NCI-H82 (cell line): ENCODE measurements around the gene EIF2S2.

ENCODE experiments used
- DNase-seq: peaks from one replicate; lab custom pipeline; 2025; lab: John Stamatoyannopoulos, UW

The EIF2S2 gene

DNA sequence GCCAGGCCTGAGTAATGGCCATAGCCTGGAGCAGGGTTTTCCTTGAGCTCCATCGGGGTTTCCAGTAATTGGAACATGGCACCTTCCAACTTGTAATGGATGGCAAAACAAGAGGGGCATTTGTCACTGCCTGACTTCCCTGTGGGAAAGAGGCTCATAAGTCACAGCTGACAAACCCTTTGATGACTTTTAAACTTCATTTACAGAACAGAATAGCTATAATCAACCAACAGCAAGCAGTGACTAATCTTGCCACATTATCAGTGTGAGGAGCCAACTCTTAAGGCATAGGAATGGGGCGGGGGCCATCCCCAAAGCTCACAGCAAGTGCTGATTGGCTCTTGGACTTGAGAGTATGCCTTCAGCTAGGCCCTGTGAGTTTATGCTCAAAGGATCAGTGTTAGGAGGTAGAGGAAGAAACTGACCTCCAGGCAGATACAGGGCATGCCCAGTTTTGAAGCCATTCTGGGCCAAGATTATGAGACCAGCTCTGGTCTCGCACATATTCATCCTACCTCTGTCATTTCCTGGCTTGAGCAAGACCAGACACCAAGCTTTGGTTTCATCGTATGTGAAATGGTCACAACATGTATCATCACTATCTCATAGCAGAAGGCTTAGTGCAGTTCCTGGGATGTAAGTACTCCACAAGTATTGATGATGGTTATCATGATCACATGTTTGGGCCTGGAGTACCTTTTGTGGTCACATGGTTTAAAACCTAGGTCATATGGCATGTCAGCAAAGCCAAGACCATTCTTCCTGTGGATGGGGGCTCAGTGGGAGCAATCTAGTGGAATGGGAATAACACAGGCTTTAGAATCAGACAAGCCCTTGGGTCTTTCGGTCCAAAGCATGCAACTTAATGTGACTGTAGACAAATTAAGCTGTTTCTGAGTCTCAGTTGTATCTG lies 49.2 kb downstream of the EIF2S2 start:
- DNase-seq = no peak

DNA sequence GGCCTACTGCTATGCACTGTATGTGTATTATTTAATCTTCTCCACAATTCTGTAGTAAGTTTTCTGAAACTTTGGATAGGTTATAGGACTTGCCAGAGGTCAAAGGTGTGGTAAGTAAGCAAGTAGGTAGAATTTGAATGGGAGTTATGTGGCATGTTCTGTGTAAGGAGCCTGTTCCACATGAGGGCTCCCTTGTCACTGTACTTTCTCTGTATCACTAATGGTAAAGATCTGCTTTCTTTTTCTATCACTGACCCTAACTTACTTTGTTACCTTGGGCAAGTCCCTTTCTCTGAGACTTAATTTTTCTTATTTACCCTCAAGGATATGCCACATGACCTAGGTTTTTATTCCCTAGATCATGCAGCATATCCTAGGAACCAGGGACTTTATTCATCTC lies 50.3 kb downstream of the EIF2S2 start:
- no peak for DNase-seq

DNA sequence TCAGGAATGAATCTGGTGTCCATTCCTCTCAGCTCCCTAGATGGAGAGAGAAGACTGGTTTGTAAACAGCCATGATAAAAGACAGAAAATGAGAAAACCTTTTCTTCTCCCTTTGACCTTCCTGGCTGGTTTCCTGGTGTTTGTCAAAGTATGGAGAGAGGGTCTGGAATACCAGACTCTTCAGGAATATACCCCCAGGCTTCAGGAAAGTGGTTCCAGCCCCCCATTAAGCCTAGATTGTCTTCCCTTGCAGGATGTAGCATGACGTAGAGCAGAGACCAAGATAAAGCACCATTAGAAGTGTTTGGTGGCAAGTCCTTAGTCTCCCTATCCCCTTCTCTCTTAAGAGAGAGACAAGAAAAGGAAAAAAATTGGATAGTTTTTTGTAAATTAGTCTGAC lies 51.1 kb downstream of the EIF2S2 start:
- no peak for DNase-seq

DNA sequence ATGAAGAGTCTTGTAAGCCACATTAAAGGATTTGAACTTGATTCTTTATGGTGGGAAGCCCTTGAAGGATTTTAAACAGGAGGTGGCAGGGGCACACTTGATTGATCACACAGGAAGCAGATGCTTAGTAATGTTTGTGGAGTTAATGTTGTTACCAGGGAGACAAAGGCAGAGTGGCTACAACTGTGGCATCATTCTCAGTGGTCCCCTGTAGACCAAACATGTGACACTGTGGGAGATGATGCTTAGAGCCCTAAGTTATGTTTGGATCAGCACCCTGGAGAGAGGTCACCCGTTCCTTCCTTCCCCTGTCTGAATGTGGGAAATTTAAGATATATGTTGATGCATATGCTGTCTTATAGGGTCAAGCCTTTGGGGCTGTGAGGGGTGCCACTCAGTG lies 53.2 kb downstream of the EIF2S2 start:
- DNase-seq = peak; percentile 80

DNA sequence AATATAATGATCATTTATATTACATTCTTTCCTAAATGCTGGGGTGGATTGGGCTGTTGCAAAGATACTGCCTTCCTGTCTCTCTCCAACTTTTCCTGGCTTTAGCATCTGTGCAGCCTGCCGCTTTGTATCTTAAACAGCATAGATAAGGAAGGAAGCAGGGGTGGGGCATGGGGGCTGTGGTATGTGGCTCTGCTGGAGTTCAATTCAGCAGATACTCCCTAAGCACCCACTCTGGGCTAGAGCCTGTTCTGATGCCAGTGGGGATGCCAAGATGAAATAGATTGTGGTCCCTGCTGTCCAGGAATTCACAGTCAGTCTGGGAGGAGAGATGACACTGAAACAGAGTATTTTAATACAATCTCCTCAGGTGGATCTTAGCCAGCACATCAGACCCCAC lies 56.8 kb downstream of the EIF2S2 start:
- no peak for DNase-seq

DNA sequence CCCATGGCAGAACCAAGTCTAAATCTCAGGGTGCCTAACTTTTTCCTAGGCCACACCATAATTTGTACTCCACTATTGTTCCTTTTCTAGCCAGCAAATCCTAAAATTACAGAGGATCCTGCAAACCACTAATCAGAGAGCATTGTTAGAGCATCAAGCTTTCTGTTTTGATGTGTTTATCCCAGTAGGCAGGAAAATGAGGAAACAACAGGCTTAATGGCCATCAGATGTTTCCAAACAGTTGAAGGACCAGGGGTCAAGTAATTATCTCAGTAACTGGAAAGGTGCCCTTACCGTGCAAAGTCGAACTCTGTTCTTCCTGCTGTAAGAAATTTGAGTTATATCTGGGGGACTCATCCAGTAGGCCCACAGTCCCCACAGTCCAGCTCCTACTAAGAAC lies 59.6 kb downstream of the EIF2S2 start:
- no peak for DNase-seq

DNA sequence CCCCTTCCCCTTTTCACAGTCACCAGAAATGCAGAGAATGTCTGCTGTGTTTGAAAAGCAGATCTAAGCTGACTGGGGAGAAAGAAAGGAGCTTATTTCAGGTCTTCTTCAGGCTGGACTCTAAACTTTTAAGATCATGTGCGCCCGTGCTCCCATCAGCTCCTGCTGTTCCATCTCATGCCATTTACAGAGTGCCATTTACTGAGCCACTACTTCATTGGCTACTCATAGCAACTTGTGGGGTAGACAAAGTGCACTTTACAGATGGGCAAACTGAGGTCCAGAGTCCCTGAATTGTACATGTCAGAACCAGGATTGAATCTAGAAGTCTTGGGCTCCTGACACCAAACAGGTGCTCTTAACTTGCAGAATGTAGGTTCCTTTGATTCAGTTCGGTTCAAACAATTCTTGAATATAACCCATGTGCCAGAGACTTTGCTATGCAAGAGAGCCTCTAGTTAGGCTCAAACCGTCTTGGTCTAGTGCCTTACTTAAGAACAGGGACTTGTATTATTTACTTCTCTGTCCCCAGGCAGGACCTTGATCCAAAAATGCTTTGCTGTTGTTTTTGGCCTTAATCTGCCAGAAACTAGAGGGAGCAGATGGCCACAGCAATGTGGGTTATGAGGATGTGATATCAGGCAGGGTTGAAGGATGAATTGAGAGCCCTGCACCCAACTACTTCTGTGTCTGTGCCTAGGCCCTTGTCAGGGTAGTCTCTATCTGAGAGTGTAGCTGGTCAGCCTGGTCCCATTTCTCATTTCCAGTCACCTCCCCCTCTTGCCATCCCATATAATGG lies 61.9 kb downstream of the EIF2S2 start:
- no peak for DNase-seq

DNA sequence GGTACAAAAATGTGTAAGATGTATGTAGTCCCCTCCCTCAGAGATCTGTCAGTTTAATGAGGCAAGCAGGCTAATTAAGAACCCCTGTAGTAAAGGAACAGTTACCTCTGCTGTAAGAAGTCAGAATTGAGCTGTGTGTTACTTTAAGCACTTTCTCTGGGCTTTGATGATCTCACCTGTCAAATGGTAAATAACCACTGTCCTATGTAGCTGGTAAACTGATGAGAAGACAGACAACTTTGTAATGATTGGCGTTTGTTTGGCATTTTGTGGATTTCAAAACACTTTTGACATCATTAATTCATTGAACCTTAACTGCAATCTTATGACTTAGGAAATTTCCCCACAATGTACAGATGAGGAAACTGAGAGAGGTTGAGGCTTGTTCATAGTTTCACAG lies 62.7 kb downstream of the EIF2S2 start:
- DNase-seq = no peak

DNA sequence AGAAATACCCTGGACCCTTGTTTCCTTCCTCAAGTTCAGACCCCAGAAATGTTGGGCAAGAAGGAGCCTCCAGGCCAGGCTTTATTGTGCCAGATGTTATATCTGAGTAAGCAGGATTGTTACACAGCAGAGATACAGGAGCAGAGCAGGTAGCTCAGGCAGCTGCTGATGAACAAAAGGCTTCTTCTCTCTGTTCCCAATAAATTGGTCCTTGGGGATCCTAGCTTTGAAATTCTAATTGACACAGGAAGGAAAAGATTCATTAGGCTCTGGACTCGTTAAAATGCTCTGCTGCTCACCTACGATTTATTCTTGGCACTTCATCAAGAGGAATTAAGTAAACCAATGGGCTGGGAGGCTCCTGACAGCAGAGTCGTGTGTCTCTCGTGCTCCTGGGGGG lies 64.1 kb downstream of the EIF2S2 start:
- no peak for DNase-seq

DNA sequence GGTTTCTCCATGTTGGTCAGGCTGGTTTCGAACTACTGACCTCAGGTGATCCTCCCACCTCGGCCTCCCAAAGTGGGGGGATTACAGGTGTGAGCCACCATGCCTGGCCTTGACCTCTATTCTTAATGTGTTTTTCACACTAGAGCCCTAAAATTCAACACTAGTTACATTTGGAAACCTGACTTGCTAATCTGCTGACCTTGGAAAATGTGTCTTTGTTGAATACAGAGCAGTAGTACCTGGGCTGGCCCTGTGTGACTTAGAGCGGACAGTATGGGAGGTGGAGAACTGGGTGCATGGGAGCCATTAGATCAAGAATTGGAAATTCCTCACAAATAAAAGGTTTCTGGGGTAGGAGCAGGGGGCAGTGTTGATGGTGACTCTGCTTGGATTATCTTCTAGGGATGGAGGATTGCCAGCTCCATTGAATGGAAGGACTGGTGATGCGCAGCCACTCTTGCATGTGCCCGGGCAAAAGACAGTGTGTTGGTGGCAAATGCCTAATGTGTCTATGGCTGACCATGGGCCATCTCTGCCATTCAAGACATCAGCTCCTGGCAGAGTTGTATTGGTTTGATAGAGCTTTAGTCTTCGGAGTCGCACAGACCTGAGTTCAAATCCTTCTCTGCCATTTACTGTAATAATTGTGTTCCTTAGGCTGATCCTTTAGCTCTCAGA lies 64.9 kb downstream of the EIF2S2 start:
- no peak for DNase-seq

DNA sequence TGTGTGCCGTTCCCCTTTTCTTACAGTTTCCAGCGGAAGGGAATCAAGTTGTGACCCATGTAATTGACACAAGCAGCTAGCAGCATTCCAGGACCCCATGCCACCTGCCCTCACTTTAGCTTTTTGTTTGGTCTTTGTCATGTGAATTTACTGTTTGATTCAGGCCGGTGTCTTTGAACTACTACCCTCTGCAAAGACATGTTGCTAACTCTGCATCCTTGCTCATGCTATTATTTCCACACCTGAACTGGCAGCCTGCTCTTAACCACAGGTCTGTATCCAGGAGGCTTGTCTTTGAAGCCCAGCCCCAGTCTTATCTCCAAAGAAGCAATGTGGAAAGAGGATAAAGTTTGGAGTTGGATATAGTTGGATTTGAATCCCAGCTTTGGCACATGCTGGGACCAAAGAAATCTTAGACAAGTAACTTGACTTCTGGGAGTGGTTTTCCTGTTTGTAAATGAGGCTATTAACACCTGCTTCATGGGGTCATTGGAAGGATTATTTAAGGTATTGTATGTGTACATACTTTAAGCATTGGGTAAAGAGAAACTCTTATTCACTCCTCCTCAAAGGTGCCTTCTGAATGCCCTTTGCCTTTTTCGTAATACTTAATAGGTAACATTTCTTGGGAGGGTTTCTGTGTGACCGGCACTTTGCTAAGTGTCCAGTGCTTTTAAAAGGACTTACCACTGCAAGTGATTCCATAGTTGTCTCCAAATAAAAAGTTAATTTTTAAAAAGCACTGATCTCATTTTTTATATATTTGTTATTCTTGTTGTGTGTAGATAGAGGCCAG lies 65.9 kb downstream of the EIF2S2 start:
- DNase-seq = no peak

DNA sequence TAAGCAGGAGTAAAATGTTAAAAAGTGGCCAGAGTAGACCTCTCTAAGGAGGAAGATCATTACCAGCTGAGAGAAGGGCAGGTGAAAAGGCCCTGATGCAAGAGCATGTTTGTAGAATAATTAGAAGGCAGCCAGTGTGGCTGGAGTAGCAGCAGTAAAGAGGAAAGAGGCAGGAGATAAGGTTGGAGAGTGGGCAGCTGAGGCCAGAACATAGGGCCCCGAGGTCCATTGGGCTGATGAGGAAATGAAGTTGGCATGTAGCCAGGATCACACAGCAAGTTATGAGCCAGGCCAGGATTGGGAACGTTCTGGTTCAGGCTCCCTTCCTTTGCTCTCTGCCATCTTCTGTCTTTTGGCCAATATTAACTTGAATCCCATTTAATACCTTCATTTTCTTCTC lies 66.7 kb downstream of the EIF2S2 start:
- DNase-seq = no peak

DNA sequence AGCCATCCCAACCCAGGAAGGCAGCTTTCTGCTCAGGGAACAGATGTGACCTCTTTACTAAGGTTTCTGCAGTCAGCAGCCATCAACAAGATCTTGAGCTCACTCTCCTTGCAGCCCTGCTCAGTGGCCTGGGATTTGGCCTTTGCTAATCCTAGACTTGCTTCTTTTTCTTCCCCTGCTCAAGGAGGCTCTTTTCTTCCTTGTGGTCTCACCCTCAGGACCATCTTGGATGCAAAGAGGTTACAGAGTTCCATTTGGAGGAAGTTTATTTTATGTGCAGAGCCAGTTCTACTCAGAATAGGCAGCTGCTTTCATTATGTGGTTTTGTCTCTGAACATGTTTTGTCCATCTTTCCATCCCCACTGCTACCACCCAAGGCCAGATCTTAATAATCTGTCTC lies 69.0 kb downstream of the EIF2S2 start:
- peak; percentile 46 for DNase-seq

DNA sequence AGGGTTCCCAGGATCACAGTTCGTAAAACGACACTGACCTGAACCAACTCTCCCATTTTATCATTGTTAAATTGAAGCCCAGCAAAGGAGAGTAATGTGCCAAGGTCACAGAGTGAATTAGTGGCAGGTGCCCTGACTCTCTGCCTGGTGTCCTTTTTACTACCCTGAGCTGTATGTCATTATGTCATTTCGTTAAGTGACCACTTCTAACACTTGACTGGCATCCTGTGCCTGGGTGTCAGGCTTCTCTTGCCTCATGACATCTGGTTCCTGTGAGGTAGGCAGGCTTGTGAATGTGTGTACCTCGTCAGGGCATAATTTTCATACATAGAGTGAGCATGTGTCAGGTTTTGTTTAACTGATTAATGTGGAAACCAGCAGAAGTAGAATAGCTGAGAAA lies 69.8 kb downstream of the EIF2S2 start:
- DNase-seq = no peak

DNA sequence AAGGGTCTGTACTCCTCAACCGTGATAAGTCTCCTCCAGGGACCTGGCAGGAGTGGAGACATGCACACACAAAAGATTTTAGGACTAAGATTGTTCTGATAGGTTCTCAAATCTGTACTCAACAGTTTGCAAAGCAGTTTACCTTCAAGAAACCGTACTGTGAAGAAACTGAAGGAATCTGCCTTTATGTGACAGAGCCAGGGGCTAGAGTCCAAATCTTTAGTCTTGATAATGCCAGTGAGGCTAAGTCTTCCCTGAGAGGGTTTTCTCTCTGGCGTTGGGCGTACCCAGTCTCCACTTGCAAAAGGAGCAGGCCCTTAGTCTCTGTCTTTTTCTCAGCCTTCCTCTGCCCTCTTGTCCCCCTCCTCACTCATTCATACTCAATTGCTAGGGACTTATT lies 70.8 kb downstream of the EIF2S2 start:
- no peak for DNase-seq

DNA sequence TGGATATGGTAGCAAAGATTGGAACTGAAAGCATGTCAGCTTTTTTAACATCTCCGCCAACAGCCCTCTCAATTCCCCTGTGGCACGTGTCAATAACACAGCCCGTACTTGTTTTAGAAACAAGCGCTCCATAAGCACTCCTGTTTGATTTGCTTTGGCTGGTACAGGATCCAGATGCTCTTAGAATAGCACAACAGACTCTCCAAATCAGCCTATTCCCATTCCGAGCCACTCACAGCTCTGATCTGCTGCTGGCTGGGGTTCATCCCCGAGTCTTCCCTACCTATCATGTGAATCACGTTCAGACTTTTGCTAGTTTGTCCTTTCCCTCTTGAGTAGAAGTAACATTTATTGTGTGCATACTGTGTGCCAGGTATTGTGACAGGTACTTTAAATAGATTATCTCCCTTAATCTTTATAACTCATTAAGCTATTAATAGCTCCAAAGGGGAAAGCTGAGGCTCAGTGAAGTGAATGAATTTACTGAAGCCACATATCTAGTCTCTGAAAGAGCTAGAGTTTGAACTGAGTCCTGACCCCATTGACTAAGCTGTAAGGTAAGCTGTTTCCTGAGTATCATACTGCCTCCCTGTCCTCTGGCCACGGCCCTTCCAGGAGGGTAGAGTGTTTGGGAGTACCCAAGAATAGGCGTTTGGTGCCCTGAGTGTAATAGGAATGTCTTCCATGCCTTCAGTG lies 71.6 kb downstream of the EIF2S2 start:
- DNase-seq = peak; percentile 70
